Esophagus (tissue), 2 donors: ENCODE results near the gene AK5. TPM values are rescaled to one million over a fixed set of nuclear protein-coding genes. Genes with fewer than 3 reads are reported as not detected.

Experiments
- H3K27ac ChIP-seq, 2 donors: one replicate each; pipeline ENCODE4 v1.5.1; 2013; ENCODE audit warnings: low read depth in 2 of 2, mild to moderate bottlenecking in 2 of 2, inconsistent platforms in 1 of 2, low read length in 1 of 2, moderate library complexity in 1 of 2
- H3K27me3 ChIP-seq, 2 donors: one replicate each; pipeline ENCODE4 v1.6.1; 2013; ENCODE audit warnings: low read length in 2 of 2, control low read depth in 1 of 2, mild to moderate bottlenecking in 1 of 2; ENCODE audit not compliant: insufficient read depth in 2 of 2, control insufficient read depth in 1 of 2
- H3K36me3 ChIP-seq, 2 donors: one replicate each; pipeline ENCODE4 v1.6.1; 2013; ENCODE audit warnings: low read length in 1 of 2; ENCODE audit not compliant: control insufficient read depth in 2 of 2, insufficient read depth in 2 of 2
- H3K4me1 ChIP-seq, 2 donors: one replicate each; pipeline ENCODE4 v1.6.1; 2013; ENCODE audit warnings: low read length in 1 of 2; ENCODE audit not compliant: control insufficient read depth in 2 of 2, insufficient read depth in 2 of 2
- H3K4me3 ChIP-seq, 2 donors: one replicate each; pipeline ENCODE4 v1.5.1; 2013; ENCODE audit warnings: low read length in 2 of 2, mild to moderate bottlenecking in 2 of 2, low read depth in 1 of 2, moderate library complexity in 1 of 2
- H3K9me3 ChIP-seq, 2 donors: one replicate each; pipeline ENCODE4 v1.6.1; 2013; ENCODE audit warnings: mild to moderate bottlenecking in 2 of 2, low read depth in 1 of 2, low read length in 1 of 2, moderate library complexity in 1 of 2; ENCODE audit not compliant: control insufficient read depth in 2 of 2, insufficient read depth in 1 of 2
- WGBS, 2 donors: extraction: QIAGEN DNeasy Blood & Tissue Kit; methylation state at CpG; one replicate each; pipeline ENCODE4 v1.1.7; 2013; 5-methylcytosine and 5-hydroxymethylcytosine counted together
- polyA plus RNA-seq, 2 donors: library from polyadenylated mRNA; stranded (reverse); fragments of 200-250 nt; gene quantifications; one replicate each; pipeline ENCODE4 v1.2.3, GENCODE V29; 2013
- donor health status: healthy with polysubstance abuse.
- donor health status: Bipolar disorder and iron deficiency.

The AK5 gene
- polyA plus RNA-seq, 2 donors, result 0.11 to 0.16 TPM

DNA sequence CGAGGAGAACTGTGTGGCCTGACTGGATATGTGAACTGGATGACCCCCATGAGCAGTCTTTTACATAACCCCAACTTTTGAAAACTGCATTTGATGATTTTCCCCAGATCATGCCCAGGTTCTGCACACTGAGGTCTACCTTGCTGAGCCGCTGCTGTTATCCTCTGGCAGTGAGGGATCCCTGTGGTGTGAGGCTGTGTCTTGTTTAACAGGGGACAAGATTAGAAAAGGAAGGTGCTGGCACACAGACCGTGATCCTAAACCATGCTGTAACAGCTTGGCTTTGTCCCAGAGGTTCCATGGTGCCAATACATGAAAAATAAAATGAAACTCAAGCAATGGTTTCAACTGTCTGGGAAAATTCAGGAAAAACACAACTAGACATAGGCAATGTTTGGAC is 266.5 kb downstream of the AK5 start:
- no peaks in the 10 kb centered on the region for H3K36me3 ChIP-seq
- WGBS, 2 donors, result 62 to 75% methylated on average over 3 of the region's 3 CpGs
- no peaks in the 10 kb centered on the region for H3K9me3 ChIP-seq
- H3K4me3 ChIP-seq, result no peak overlapping the region
- no peak overlapping the region for H3K27ac ChIP-seq
- no peaks in the 10 kb centered on the region for H3K4me1 ChIP-seq
- H3K27me3 ChIP-seq, result no peaks in the 10 kb centered on the region

DNA sequence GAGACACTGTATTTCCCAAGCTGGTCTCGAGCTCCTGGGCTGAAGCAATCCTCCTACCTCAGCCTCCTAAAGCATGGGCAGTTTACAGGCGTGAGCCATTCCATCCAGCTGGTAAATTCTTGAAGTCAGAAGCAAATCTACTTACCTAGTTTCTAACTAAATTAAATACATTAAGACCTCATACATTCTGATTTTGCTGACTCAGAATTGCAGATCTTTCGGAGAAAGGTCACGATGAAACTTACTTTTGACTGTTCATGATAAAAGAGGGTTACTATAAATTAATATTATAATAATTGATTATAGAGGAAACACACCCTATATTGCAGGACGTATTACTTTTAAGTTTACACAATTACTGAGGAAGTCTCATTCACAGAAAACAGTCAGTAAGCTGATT is 268.3 kb downstream of the AK5 start:
- no peaks in the 10 kb centered on the region for H3K27me3 ChIP-seq
- no peaks in the 10 kb centered on the region for H3K4me1 ChIP-seq
- no peaks in the 10 kb centered on the region for H3K36me3 ChIP-seq
- H3K4me3 ChIP-seq, result no peak overlapping the region
- H3K9me3 ChIP-seq, result no peaks in the 10 kb centered on the region
- WGBS, 2 donors, result 87 to 89% methylated on average over 5 of the region's 5 CpGs
- no peak overlapping the region for H3K27ac ChIP-seq

DNA sequence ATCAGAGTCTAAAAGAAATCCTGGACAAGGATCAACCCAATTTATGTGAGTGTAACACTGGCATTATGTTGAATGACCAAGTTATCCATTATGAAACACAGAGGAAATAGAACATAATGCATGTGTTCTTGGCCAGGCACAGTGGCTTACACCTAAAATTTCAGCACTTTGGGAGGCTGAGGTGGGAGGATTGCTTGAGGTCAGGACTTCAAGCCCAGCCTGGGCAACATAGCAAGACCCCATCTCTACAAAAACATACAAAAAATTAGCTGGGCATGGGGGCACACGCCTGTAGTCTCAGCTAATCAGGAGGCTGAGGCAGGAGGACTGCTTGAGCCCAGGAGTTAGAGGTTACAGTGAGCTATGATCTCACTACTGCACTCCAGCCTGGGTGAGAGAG is 270.8 kb downstream of the AK5 start:
- Histone ChIP-seq H3K36me3 (no peaks in the 10 kb centered on the region), H3K27me3 (no peaks in the 10 kb centered on the region), H3K4me3 (no peak overlapping the region), H3K4me1 (no peaks in the 10 kb centered on the region), H3K9me3 (no peaks in the 10 kb centered on the region), H3K27ac (no peak overlapping the region)
- 89 to 92% methylated on average over 1 of the region's 1 CpG for WGBS, 2 donors

- Histone ChIP-seq H3K27ac (no peak overlapping the region), H3K4me1 (no peaks in the 10 kb centered on the region), H3K36me3 (no peaks in the 10 kb centered on the region), H3K27me3 (no peaks in the 10 kb centered on the region), H3K4me3 (no peak overlapping the region), H3K9me3 (peaks cover 0 to under 1% of the 10 kb centered on the region in 2 donors)
- 42 to 43% methylated on average over 9 of the region's 9 CpGs for WGBS, 2 donors
Observed at GRCh38 chr1:77553568-77554291, 271.9 kb downstream of the AK5 start.

DNA sequence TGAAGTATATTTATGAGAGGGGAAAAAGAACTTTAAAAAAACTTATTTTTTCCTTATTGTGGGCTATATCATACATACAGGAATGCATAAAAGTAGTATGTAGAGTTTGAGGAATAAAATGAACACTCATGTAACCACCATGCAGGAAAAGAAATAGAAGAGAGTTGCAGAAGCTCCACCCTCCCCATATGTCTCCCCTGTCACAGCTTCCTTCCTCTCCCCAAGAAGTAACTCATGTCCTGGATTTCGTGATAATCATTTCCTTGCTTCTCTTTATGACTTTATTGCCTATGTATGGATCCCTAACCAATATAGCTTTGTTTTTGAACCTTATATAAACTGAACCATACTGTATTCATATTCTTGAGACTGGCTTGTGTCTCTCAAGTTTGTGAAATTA is 274.2 kb downstream of the AK5 start:
- no peak overlapping the region for H3K27ac ChIP-seq
- H3K36me3 ChIP-seq, result peaks cover 0 to 2% of the 10 kb centered on the region in 2 donors
- H3K9me3 ChIP-seq, result peaks cover 0 to 3% of the 10 kb centered on the region in 2 donors
- H3K4me3 ChIP-seq, result no peak overlapping the region
- no peaks in the 10 kb centered on the region for H3K4me1 ChIP-seq
- 52 to 54% methylated on average over 1 of the region's 1 CpG for WGBS, 2 donors
- no peaks in the 10 kb centered on the region for H3K27me3 ChIP-seq

- no peak overlapping the region for H3K4me3 ChIP-seq
- H3K4me1 ChIP-seq, result no peaks in the 10 kb centered on the region
- H3K27me3 ChIP-seq, result no peaks in the 10 kb centered on the region
- no peak overlapping the region for H3K27ac ChIP-seq
- peaks cover 0 to 3% of the 10 kb centered on the region in 2 donors for H3K9me3 ChIP-seq
- H3K36me3 ChIP-seq, result peaks cover 0 to 2% of the 10 kb centered on the region in 2 donors
- 83 to 89% methylated on average over 4 of the region's 4 CpGs for whole genome bisulfite sequencing, 2 donors
Observed at GRCh38 chr1:77557053-77557452, 275.2 kb downstream of the AK5 start.

DNA sequence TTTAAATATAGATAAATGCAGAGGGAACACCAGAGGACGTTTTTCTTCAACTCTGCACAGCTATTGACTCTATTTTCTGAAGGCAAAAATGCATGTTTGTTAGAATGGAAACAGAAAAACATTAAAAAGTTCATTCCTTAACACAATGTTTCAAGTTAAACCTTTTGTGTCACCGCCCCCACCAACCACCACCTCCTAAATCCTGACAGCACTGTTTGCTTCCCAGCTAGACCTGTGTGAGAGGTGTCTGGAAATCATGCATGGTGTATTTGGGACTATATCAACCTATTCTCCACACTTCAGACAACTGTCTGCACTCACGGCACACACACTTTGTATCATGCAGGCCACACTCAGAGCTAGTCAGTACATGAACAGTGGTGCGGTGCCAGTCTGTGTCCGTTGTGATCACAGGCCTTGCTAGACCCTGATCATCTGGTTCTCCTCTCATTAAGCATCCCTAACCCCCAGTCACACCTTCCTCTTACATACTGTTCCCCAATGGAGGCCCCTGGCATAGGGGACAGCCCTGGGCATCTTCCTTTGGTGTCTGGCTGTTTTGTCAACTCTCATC is 276.9 kb downstream of the AK5 start:
- H3K36me3 ChIP-seq, result peaks cover 0 to 2% of the 10 kb centered on the region in 2 donors
- no peaks in the 10 kb centered on the region for H3K27me3 ChIP-seq
- H3K9me3 ChIP-seq, result peaks cover 0 to 3% of the 10 kb centered on the region in 2 donors
- WGBS, 2 donors, result 90 to 93% methylated on average over 5 of the region's 5 CpGs
- H3K27ac ChIP-seq, result no peak overlapping the region
- no peak overlapping the region for H3K4me3 ChIP-seq
- H3K4me1 ChIP-seq, result no peaks in the 10 kb centered on the region

- Histone ChIP-seq H3K4me3 (no peak overlapping the region), H3K9me3 (peaks cover 0 to 3% of the 10 kb centered on the region in 2 donors), H3K4me1 (no peaks in the 10 kb centered on the region), H3K36me3 (peaks cover 4 to 6% of the 10 kb centered on the region in 2 donors), H3K27ac (no peak overlapping the region), H3K27me3 (no peaks in the 10 kb centered on the region)
- 91 to 95% methylated on average over 5 of the region's 5 CpGs for WGBS, 2 donors
Observed at GRCh38 chr1:77560741-77561140, 278.9 kb downstream of the AK5 start.

GRCh38 chr1:77562596-77563150 is 280.9 kb downstream of the AK5 start:
- peaks cover 4 to 9% of the 10 kb centered on the region in 2 donors for H3K36me3 ChIP-seq
- no peak overlapping the region for H3K4me3 ChIP-seq
- 70 to 74% methylated on average over 3 of the region's 3 CpGs for WGBS, 2 donors
- no peaks in the 10 kb centered on the region for H3K27me3 ChIP-seq
- peaks cover 0 to 3% of the 10 kb centered on the region in 2 donors for H3K9me3 ChIP-seq
- H3K27ac ChIP-seq, result no peak overlapping the region
- H3K4me1 ChIP-seq, result no peaks in the 10 kb centered on the region
